Natural killer cell (primary cell): Measurements from ENCODE around the gene ELOF1. TPM values are rescaled to one million over a fixed set of nuclear protein-coding genes. Genes with fewer than 3 reads are reported as not detected.

Source experiments
- ATAC-seq, 3 donors: fragments of 150-1000 bp in 2 of 3; fragments of 200-7000 bp in 1 of 3; cut with Tn5 transposase; 1 replicate in 1 of 3; 2 replicates in 2 of 3; pipeline ENCODE4 v1.10.0; 2021; ENCODE audit warnings: mild to moderate bottlenecking in 2 of 3, moderate library complexity in 2 of 3
- DNase-seq, 2 donors: peaks; one replicate each; pipeline versions ENCODE4 v3.0.0 to v3.0.0-alpha.2; 2013 to 2021; ENCODE audit warnings: mixed read lengths in 1 of 2
- H3K27ac ChIP-seq: one replicate; pipeline ENCODE4 v1.5.1; 2013; ENCODE audit warnings: mild to moderate bottlenecking, low read length
- H3K27me3 ChIP-seq: one replicate; pipeline ENCODE4 v1.6.1; 2013; ENCODE audit warnings: low read length; ENCODE audit not compliant: control insufficient read depth, insufficient read depth
- H3K36me3 ChIP-seq: one replicate; pipeline ENCODE4 v1.6.1; 2013; ENCODE audit warnings: low read length; ENCODE audit not compliant: control insufficient read depth, insufficient read depth
- H3K4me1 ChIP-seq: one replicate; pipeline ENCODE4 v1.6.1; 2013; ENCODE audit warnings: low read length; ENCODE audit not compliant: control insufficient read depth, insufficient read depth
- H3K4me3 ChIP-seq: one replicate; pipeline ENCODE4 v1.5.1; 2013; ENCODE audit warnings: low read length
- H3K9me3 ChIP-seq: one replicate; pipeline ENCODE4 v1.6.1; 2013; ENCODE audit warnings: low read length; ENCODE audit not compliant: control insufficient read depth, insufficient read depth
- H3K27ac Mint-ChIP-seq, 2 donors: one replicate each; pipeline ENCODE4 v1.8.0; 2022; ENCODE audit warnings: mild to moderate bottlenecking in 2 of 2, mixed read lengths in 2 of 2, moderate library complexity in 1 of 2
- H3K27me3 Mint-ChIP-seq, 2 donors: one replicate each; pipeline ENCODE4 v1.8.0; 2022; ENCODE audit warnings: low read depth in 2 of 2, mixed read lengths in 2 of 2
- H3K36me3 Mint-ChIP-seq: one replicate; pipeline ENCODE4 v1.8.0; 2022; ENCODE audit warnings: mixed read lengths
- H3K4me1 Mint-ChIP-seq, 2 donors: one replicate each; pipeline ENCODE4 v1.8.0; 2022; ENCODE audit warnings: mixed read lengths in 2 of 2
- H3K4me3 Mint-ChIP-seq: one replicate; pipeline ENCODE4 v1.8.0; 2022; ENCODE audit warnings: mild to moderate bottlenecking, moderate library complexity, mixed read lengths
- H3K9me3 Mint-ChIP-seq, 2 donors: one replicate each; pipeline ENCODE4 v1.8.0; 2022; ENCODE audit warnings: mixed read lengths in 2 of 2
- CTCF ChIP-seq: fragments of 200-600 bp; IDR thresholded peaks from one replicate; pipeline ENCODE4 v1.8.0; 2022; ENCODE audit warnings: antibody characterized with exemption
- WGBS: methylation state at CpG from one replicate; pipeline ENCODE4 v1.1.7; 2013; ENCODE audit warnings: missing lambda C conversion rate; ENCODE audit not compliant: insufficient coverage; 5-methylcytosine and 5-hydroxymethylcytosine counted together
- intact Hi-C: fragments of 100-400 bp; cut with micrococcal nuclease; formaldehyde crosslinking; loops from one replicate; pipeline ENCODE4 v1.14.2; 2022
- total RNA-seq, 4 donors: library from RNA; stranded (reverse); fragments of 120-200 nt in 1 of 4; gene quantifications; one replicate each; pipeline versions ENCODE4 v1.2.3 to v1.2.4, GENCODE V29; 2013 to 2022

The ELOF1 gene
- total RNA-seq, 3 donors from 2014 or later (not counting 1 experiment from before 2014, with no cell fraction given) = 46.4 to 54.2 (median 50.0) TPM

GRCh38 chr19:11578258-11579142, 19.5 kb upstream of the ELOF1 start:
- Mint-ChIP-seq H3K4me3 (peak overlapping the region; percentile 84), H3K9me3 (no peaks in the 10 kb centered on the region), H3K27me3 (no peaks in the 10 kb centered on the region), H3K27ac (peak overlapping the region in 1 of 2 donors; percentile 54), H3K4me1 (peaks cover 14 to 19% of the 10 kb centered on the region in 2 donors), H3K36me3 (no peaks in the 10 kb centered on the region)
- Histone ChIP-seq H3K9me3 (no peaks in the 10 kb centered on the region), H3K4me3 (peak overlapping the region; percentile 55), H3K27ac (peak overlapping the region; percentile 46), H3K27me3 (no peaks in the 10 kb centered on the region), H3K36me3 (no peaks in the 10 kb centered on the region), H3K4me1 (peaks cover 61% of the 10 kb centered on the region)
- ATAC-seq (peak; percentile 56 to 68 (median 62)), DNase-seq (peak in 1 of 2 donors; percentile 58)
- intact Hi-C loops = no loop called here
- no peak for TF ChIP-seq CTCF
- WGBS = 6% methylated on average over 61 of the region's 62 CpGs

GRCh38 chr19:11577451-11578257, 18.6 kb upstream of the ELOF1 start, which contains the start of gene ACP5:
Gene ACP5, minus strand, starts transcription at chr19:11577645. Its CDS starts 328 bp downstream, at chr19:11577317.
- Mint-ChIP-seq H3K27ac (no peak within 1 kb of the TSS), H3K9me3 (no peaks in the 10 kb centered on the region), H3K36me3 (no peaks in the 10 kb centered on the region), H3K4me1 (peaks cover 14 to 19% of the 10 kb centered on the region in 2 donors), H3K27me3 (no peaks in the 10 kb centered on the region), H3K4me3 (peak within 1 kb of the TSS; percentile 67)
- ATAC-seq (no peak), DNase-seq (no peak)
- Histone ChIP-seq H3K9me3 (no peaks in the 10 kb centered on the region), H3K27me3 (no peaks in the 10 kb centered on the region), H3K27ac (peak within 1 kb of the TSS; percentile 30), H3K36me3 (no peaks in the 10 kb centered on the region), H3K4me3 (peak within 1 kb of the TSS; percentile 55), H3K4me1 (peaks cover 56% of the 10 kb centered on the region)
- no peak for TF ChIP-seq CTCF
- intact Hi-C loops = no loop called here
- 84% methylated on average over 18 of the region's 18 CpGs for WGBS

GRCh38 chr19:11576227-11576626, 17.2 kb upstream of the ELOF1 start:
- no peaks in the 10 kb centered on the region for H3K9me3 ChIP-seq
- no peak for TF ChIP-seq CTCF
- H3K36me3 ChIP-seq = no peaks in the 10 kb centered on the region
- WGBS = 93% methylated on average over 15 of the region's 15 CpGs
- no peak overlapping the region for H3K27ac ChIP-seq
- H3K4me1 Mint-ChIP-seq = peaks cover 4 to 11% of the 10 kb centered on the region in 2 donors
- H3K36me3 Mint-ChIP-seq = no peaks in the 10 kb centered on the region
- H3K4me3 Mint-ChIP-seq = no peak overlapping the region
- ATAC-seq (no peak), DNase-seq (no peak)
- no peaks in the 10 kb centered on the region for H3K27me3 ChIP-seq
- H3K27ac Mint-ChIP-seq = no peak overlapping the region
- no peak overlapping the region for H3K4me3 ChIP-seq
- no peaks in the 10 kb centered on the region for H3K27me3 Mint-ChIP-seq
- intact Hi-C loops = no loop called here
- H3K9me3 Mint-ChIP-seq = no peaks in the 10 kb centered on the region
- peaks cover 46% of the 10 kb centered on the region for H3K4me1 ChIP-seq
